Erythroblast (primary cell): ENCODE data around the gene AGO1.

Experiments used
- GATA1 ChIP-seq: IDR thresholded peaks from 2 replicates; pipeline ENCODE4 v1.6.1; 2011; ENCODE audit warnings: low read depth, mild to moderate bottlenecking, control low read depth, low read length, moderate library complexity
- POLR2A ChIP-seq: IDR thresholded peaks from 2 replicates; pipeline ENCODE4 v1.6.1; 2011; ENCODE audit warnings: mild to moderate bottlenecking, low read length

- TF ChIP-seq POLR2A = no peak
- no peak for TF ChIP-seq GATA1
Observed at GRCh38 chr1:35860696-35861095, 22.3 kb upstream of the AGO1 start.
